ENCODE data around the gene OLFML2A. TPM values are rescaled to one million over a fixed set of nuclear protein-coding genes. Genes with fewer than 3 reads are reported as not detected.

OLFML2A gene
- polyA plus RNA-seq, 3 donors = 0.03 to 0.25 TPM; not detected in 1

- Histone ChIP-seq H3K4me2 (replicated peaks; ENCODE audit: extremely low read depth, low read length, poor library complexity, severe bottlenecking) (no peak overlapping the region), H3K9me3 (replicated peaks in 1 of 2; ENCODE audit: control insufficient read depth in 1 of 2, insufficient read depth in 1 of 2, low read length in 2 of 2) (no peaks in the 10 kb centered on the region), H3K4me1 (ENCODE audit: control insufficient read depth in 1 of 2, insufficient read depth in 2 of 2, low read length in 2 of 2) (no peaks in the 10 kb centered on the region), H2AFZ (ENCODE audit: insufficient read depth, low read depth, low read length, poor library complexity, severe bottlenecking) (no peak overlapping the region), H3K4me3 (replicated peaks in 1 of 3; ENCODE audit: low read depth in 2 of 3, low read length in 3 of 3) (no peak overlapping the region), H3K9ac (ENCODE audit: insufficient read depth, low read length, poor library complexity, severe bottlenecking) (no peak overlapping the region), H3K79me2 (ENCODE audit: insufficient read depth, low read length) (no peaks in the 10 kb centered on the region), H3K27ac (ENCODE audit: low read depth in 1 of 2, low read length in 2 of 2) (no peak overlapping the region), H4K20me1 (ENCODE audit: insufficient read depth, low read length) (no peaks in the 10 kb centered on the region), H3K27me3 (ENCODE audit: control insufficient read depth in 2 of 2, insufficient read depth in 2 of 2, low read length in 2 of 2) (no peaks in the 10 kb centered on the region), H3K36me3 (replicated peaks in 1 of 2; ENCODE audit: control insufficient read depth in 1 of 2, insufficient read depth in 2 of 2, low read length in 2 of 2) (no peaks in the 10 kb centered on the region)
- peaks cover 0 to 2% of the 10 kb centered on the region in 2 donors for H3K36me3 Mint-ChIP-seq
- TF ChIP-seq CTCF (IDR thresholded peaks at IDR 0.05) = no peak
- peaks cover 11% of the 10 kb centered on the region for H3K4me1 Mint-ChIP-seq
- 100% methylated on average over 1 of the region's 2 CpGs for WGBS (ENCODE audit: insufficient coverage)
- intact Hi-C loops (cut with micrococcal nuclease) = no loop called here
- H3K9me3 Mint-ChIP-seq = no peaks in the 10 kb centered on the region
- no peak overlapping the region for H3K27ac Mint-ChIP-seq
- DNase-seq = no peak
- H3K27me3 Mint-ChIP-seq (ENCODE audit: low read depth in 3 of 3) = no peaks in the 10 kb centered on the region
- H3K4me3 Mint-ChIP-seq = no peak overlapping the region
Observed at GRCh38 chr9:124739360-124739759, 37.6 kb upstream of the OLFML2A start.

GRCh38 chr9:124741149-124741548 is 35.8 kb upstream of the OLFML2A start:
- intact Hi-C loops (cut with micrococcal nuclease) = no loop called here
- H3K36me3 ChIP-seq (replicated peaks in 1 of 2; ENCODE audit: control insufficient read depth in 1 of 2, insufficient read depth in 2 of 2, low read length in 2 of 2) = no peaks in the 10 kb centered on the region
- no peak overlapping the region for H3K27ac Mint-ChIP-seq
- no peak overlapping the region for H2AFZ ChIP-seq (ENCODE audit: insufficient read depth, low read depth, low read length, poor library complexity, severe bottlenecking)
- H3K4me3 Mint-ChIP-seq = no peak overlapping the region
- no peak overlapping the region for H3K9ac ChIP-seq (ENCODE audit: insufficient read depth, low read length, poor library complexity, severe bottlenecking)
- no peaks in the 10 kb centered on the region for H3K9me3 Mint-ChIP-seq
- WGBS (ENCODE audit: insufficient coverage) = no CpG with 5 or more reads among the region's 4 CpGs
- no peaks in the 10 kb centered on the region for H3K27me3 Mint-ChIP-seq (ENCODE audit: low read depth in 3 of 3)
- no peaks in the 10 kb centered on the region for H3K79me2 ChIP-seq (ENCODE audit: insufficient read depth, low read length)
- H3K9me3 ChIP-seq (replicated peaks in 1 of 2; ENCODE audit: control insufficient read depth in 1 of 2, insufficient read depth in 1 of 2, low read length in 2 of 2) = no peaks in the 10 kb centered on the region
- H3K4me1 Mint-ChIP-seq = peaks cover 3% of the 10 kb centered on the region
- no peak overlapping the region for H3K27ac ChIP-seq (ENCODE audit: low read depth in 1 of 2, low read length in 2 of 2)
- no peak overlapping the region for H3K4me2 ChIP-seq (replicated peaks; ENCODE audit: extremely low read depth, low read length, poor library complexity, severe bottlenecking)
- no peaks in the 10 kb centered on the region for H3K4me1 ChIP-seq (ENCODE audit: control insufficient read depth in 1 of 2, insufficient read depth in 2 of 2, low read length in 2 of 2)
- no peak for TF ChIP-seq CTCF (IDR thresholded peaks at IDR 0.05)
- H4K20me1 ChIP-seq (ENCODE audit: insufficient read depth, low read length) = no peaks in the 10 kb centered on the region
- H3K36me3 Mint-ChIP-seq = no peaks in the 10 kb centered on the region
- no peak overlapping the region for H3K4me3 ChIP-seq (replicated peaks in 1 of 3; ENCODE audit: low read depth in 2 of 3, low read length in 3 of 3)
- no peaks in the 10 kb centered on the region for H3K27me3 ChIP-seq (ENCODE audit: control insufficient read depth in 2 of 2, insufficient read depth in 2 of 2, low read length in 2 of 2)
- no peak for DNase-seq
